ENCODE data around the gene MAP2K5.

MAP2K5 gene

DNA sequence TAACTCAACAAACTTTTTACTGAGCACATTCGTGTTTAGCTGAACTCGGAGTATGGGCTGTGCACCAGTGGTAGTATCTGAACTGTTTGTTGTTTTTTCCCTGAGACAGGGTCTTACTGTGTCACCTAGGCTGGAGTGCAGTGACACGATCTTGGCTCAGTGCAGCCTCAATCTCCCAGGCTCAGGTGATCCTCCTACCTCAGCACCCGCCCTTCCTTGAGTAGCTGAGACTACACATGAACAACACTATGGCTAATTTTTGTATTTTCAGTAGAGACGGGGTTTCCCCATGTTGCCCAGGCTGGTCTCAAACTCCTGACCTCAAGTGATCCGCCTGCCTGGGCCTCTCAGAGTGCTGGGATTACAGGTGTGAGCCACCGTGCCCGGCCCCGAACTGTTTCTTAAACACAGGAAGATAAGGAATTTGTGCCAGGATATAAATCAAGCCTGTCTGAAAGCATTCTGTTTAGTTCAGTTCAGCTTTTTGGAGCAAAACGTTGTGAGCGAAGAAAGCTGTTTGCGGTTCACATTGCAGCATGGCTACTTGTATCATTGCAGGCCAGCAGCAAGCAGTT, 242.4 kb downstream of the MAP2K5 start:
- H2AFZ ChIP-seq (ENCODE audit: low read length) = no peak overlapping the region
- peaks cover 78% of the 10 kb centered on the region for H3K4me1 ChIP-seq (ENCODE audit: insufficient read depth, low read length, poor library complexity, severe bottlenecking)

DNA sequence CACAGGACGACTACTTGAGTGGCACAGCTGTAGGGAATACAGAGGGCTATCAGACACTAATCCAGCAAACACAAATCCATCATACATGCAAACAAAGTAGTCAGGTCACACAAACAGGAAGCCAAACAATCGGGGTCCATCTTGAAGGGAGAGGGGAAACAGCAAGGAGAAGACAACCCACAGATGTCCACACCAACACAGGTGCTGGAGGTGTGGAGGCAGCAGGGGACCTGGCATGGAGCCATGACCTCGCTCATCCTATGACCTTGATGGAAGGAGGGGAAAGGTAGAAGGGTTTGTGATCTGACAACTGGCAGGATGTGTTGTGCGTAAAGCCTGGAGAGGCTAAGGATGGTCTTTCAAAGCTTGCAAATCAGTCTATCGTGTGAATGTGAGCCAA, 242.9 kb downstream of the MAP2K5 start:
- no peaks in the 10 kb centered on the region for H4K20me1 ChIP-seq (ENCODE audit: insufficient read depth, low read length, poor library complexity, severe bottlenecking)
- peak overlapping the region; percentile 77 for H3K4me2 ChIP-seq (ENCODE audit: low read depth, low read length, poor library complexity, severe bottlenecking)
- no peaks in the 10 kb centered on the region for H3K36me3 ChIP-seq (ENCODE audit: insufficient read depth, low read length)
- H2AFZ ChIP-seq (ENCODE audit: low read length) = no peak overlapping the region
- H3K27me3 ChIP-seq (ENCODE audit: insufficient read depth, low read length, poor library complexity, severe bottlenecking) = no peaks in the 10 kb centered on the region
- peak overlapping the region; percentile 63 for H3K9ac ChIP-seq (ENCODE audit: low read depth, low read length, poor library complexity, severe bottlenecking)
- TF ChIP-seq CTCF (conservative IDR thresholded peaks at IDR 0.05; ENCODE audit: low read length) (no peak), EZH2phosphoT487 (IDR thresholded peaks at IDR 0.05; ENCODE audit: borderline replicate concordance) (no peak)
- H3K79me2 ChIP-seq (ENCODE audit: insufficient read depth, low read length) = peaks cover 25% of the 10 kb centered on the region
- H3K9me2 ChIP-seq (replicated peaks; ENCODE audit: low read depth, low read length) = no peaks in the 10 kb centered on the region
- H3K9me3 ChIP-seq (ENCODE audit: insufficient read depth, low read depth, low read length) = no peaks in the 10 kb centered on the region
- peaks cover 74% of the 10 kb centered on the region for H3K4me1 ChIP-seq (ENCODE audit: insufficient read depth, low read length, poor library complexity, severe bottlenecking)
- no peak overlapping the region for H3K4me3 ChIP-seq (ENCODE audit: low read length, poor library complexity, severe bottlenecking)
- peaks cover 10% of the 10 kb centered on the region for H3F3A ChIP-seq (ENCODE audit: low read depth)

More for the DNA sequence above, 242.4 kb downstream of the MAP2K5 start:
- Histone ChIP-seq H3K36me3 (ENCODE audit: insufficient read depth, low read length) (no peaks in the 10 kb centered on the region), H4K20me1 (ENCODE audit: insufficient read depth, low read length, poor library complexity, severe bottlenecking) (no peaks in the 10 kb centered on the region), H3K79me2 (ENCODE audit: insufficient read depth, low read length) (peaks cover 30% of the 10 kb centered on the region), H3K9me2 (replicated peaks; ENCODE audit: low read depth, low read length) (no peaks in the 10 kb centered on the region), H3K9ac (ENCODE audit: low read depth, low read length, poor library complexity, severe bottlenecking) (peak overlapping the region; percentile 63), H3K4me3 (ENCODE audit: low read length, poor library complexity, severe bottlenecking) (peak overlapping the region; percentile 18), H3K4me2 (ENCODE audit: low read depth, low read length, poor library complexity, severe bottlenecking) (peak overlapping the region; percentile 77), H3F3A (ENCODE audit: low read depth) (peaks cover 10% of the 10 kb centered on the region), H3K27me3 (ENCODE audit: insufficient read depth, low read length, poor library complexity, severe bottlenecking) (no peaks in the 10 kb centered on the region), H3K9me3 (ENCODE audit: insufficient read depth, low read depth, low read length) (no peaks in the 10 kb centered on the region)
- no peak for TF ChIP-seq CTCF (conservative IDR thresholded peaks at IDR 0.05; ENCODE audit: low read length)

DNA sequence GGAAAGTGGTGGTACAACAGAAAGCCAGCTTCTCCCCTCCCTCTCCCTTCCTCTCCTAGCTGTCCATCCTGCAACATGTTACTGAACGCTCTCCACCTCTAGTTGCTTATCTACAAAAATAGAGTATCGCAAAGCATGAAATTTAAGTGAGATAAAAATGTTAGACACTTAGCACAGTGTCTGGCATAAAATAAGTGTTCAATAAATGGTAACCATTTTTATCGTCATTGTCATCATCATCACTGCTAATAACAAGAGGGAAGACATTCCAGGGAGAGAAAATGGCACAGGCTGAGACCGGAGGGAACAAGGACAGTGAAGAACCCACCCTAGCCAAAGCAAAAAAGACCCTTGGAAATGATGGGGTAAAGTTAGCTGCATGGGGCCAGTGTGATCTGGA, 244.1 kb downstream of the MAP2K5 start:
- Histone ChIP-seq H3K9me2 (replicated peaks; ENCODE audit: low read depth, low read length) (no peaks in the 10 kb centered on the region), H4K20me1 (ENCODE audit: insufficient read depth, low read length, poor library complexity, severe bottlenecking) (no peaks in the 10 kb centered on the region), H3K79me2 (ENCODE audit: insufficient read depth, low read length) (peaks cover 13% of the 10 kb centered on the region; the same call in 1 of the 2 replicates), H3K27me3 (ENCODE audit: insufficient read depth, low read length, poor library complexity, severe bottlenecking) (no peaks in the 10 kb centered on the region), H3K4me3 (ENCODE audit: low read length, poor library complexity, severe bottlenecking) (no peak overlapping the region), H2AFZ (ENCODE audit: low read length) (no peak overlapping the region), H3K9ac (ENCODE audit: low read depth, low read length, poor library complexity, severe bottlenecking) (no peak overlapping the region), H3K4me2 (ENCODE audit: low read depth, low read length, poor library complexity, severe bottlenecking) (no peak overlapping the region), H3K36me3 (ENCODE audit: insufficient read depth, low read length) (no peaks in the 10 kb centered on the region), H3K9me3 (ENCODE audit: insufficient read depth, low read depth, low read length) (no peaks in the 10 kb centered on the region), H3K4me1 (ENCODE audit: insufficient read depth, low read length, poor library complexity, severe bottlenecking) (peaks cover 61% of the 10 kb centered on the region), H3F3A (ENCODE audit: low read depth) (peaks cover 10% of the 10 kb centered on the region)
- TF ChIP-seq EZH2phosphoT487 (IDR thresholded peaks at IDR 0.05; ENCODE audit: borderline replicate concordance) = no peak

DNA sequence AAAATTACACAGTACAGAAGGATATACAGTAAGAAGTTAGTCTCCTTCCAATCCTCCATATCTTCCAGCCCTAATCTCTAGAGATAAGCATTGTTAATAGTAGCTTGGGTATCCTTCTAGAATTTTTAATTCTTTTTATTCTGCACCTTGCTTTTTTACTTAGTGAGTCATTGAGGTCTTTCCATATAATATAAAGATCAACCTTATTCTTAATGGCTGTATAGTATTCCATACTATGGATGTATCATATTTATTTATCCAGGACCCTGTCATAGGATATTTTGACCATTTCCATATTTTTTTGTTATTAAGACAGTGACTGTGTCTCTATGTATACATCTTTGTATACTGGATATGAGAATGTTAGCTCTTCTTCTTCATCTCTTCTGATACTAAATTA, 246.5 kb downstream of the MAP2K5 start:
- no peak overlapping the region for H3K4me3 ChIP-seq (ENCODE audit: low read length, poor library complexity, severe bottlenecking)
- no peaks in the 10 kb centered on the region for H3K9me2 ChIP-seq (replicated peaks; ENCODE audit: low read depth, low read length)
- H3K4me1 ChIP-seq (ENCODE audit: insufficient read depth, low read length, poor library complexity, severe bottlenecking) = peaks cover 41% of the 10 kb centered on the region
- H4K20me1 ChIP-seq (ENCODE audit: insufficient read depth, low read length, poor library complexity, severe bottlenecking) = no peaks in the 10 kb centered on the region
- H3K9me3 ChIP-seq (ENCODE audit: insufficient read depth, low read depth, low read length) = no peaks in the 10 kb centered on the region
- no peaks in the 10 kb centered on the region for H3K79me2 ChIP-seq (ENCODE audit: insufficient read depth, low read length)
- no peaks in the 10 kb centered on the region for H3K36me3 ChIP-seq (ENCODE audit: insufficient read depth, low read length)
- no peak overlapping the region for H3K9ac ChIP-seq (ENCODE audit: low read depth, low read length, poor library complexity, severe bottlenecking)
- no peak overlapping the region for H3K4me2 ChIP-seq (ENCODE audit: low read depth, low read length, poor library complexity, severe bottlenecking)
- no peak overlapping the region for H2AFZ ChIP-seq (ENCODE audit: low read length)
- no peaks in the 10 kb centered on the region for H3K27me3 ChIP-seq (ENCODE audit: insufficient read depth, low read length, poor library complexity, severe bottlenecking)
- TF ChIP-seq CTCF (conservative IDR thresholded peaks at IDR 0.05; ENCODE audit: low read length) (no peak), EZH2phosphoT487 (IDR thresholded peaks at IDR 0.05; ENCODE audit: borderline replicate concordance) (no peak)
- H3F3A ChIP-seq (ENCODE audit: low read depth) = peaks cover 6% of the 10 kb centered on the region
